Measurements from ENCODE around the gene TRPM5. TPM values are rescaled to one million over a fixed set of nuclear protein-coding genes. Genes with fewer than 3 reads are reported as not detected.
A peak's percentile ranks its signal among the peaks of the same experiment; 100 is the strongest.

The TRPM5 gene
- total RNA-seq, 2 experiments from 2014 or later: not detected

DNA sequence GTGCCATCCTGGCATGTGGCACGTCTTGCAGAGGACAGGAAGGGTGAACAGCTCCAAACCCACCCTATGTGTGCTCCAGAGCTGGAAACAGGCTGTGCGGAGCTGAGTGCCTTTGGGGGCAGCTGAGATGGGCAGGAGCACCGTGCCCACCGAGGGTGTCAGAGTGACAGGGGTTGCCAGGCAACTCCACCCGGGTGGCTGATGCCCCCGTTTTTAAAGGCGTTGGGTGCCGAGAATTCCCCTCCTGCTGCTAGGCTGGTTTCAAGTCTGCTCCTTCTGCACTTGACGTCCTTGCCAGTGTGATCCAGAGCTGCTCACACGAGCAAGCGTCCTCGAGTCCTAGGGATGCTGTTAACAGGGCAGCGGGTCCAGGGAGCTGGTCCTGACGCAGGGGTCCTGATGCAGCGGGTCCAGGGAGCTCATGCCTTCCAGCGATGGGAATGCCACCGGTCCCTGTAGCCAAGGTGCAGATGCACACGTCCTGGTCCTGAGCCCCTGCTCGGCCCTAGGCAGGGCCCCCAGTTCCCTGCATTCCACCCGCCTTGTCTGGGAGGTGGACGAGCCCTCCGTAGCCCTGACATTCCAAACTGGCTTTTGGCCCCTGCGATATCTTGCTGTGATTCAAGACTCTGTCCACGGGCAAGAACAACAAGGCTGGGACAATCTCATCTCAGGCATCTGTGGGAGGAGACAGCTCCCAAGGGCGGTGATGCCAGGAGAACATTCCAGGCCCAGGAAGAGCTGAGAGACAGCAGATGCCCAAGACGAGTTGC is 5.4 kb upstream of the TRPM5 start:
- TF ChIP-seq, protein P1, sequence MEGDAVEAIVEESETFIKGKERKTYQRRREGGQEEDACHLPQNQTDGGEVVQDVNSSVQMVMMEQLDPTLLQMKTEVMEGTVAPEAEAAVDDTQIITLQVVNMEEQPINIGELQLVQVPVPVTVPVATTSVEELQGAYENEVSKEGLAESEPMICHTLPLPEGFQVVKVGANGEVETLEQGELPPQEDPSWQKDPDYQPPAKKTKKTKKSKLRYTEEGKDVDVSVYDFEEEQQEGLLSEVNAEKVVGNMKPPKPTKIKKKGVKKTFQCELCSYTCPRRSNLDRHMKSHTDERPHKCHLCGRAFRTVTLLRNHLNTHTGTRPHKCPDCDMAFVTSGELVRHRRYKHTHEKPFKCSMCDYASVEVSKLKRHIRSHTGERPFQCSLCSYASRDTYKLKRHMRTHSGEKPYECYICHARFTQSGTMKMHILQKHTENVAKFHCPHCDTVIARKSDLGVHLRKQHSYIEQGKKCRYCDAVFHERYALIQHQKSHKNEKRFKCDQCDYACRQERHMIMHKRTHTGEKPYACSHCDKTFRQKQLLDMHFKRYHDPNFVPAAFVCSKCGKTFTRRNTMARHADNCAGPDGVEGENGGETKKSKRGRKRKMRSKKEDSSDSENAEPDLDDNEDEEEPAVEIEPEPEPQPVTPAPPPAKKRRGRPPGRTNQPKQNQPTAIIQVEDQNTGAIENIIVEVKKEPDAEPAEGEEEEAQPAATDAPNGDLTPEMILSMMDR (IDR thresholded peaks at IDR 0.05): no peak
- intact Hi-C loops (cut with micrococcal nuclease): no loop called here
- Mint-ChIP-seq H3K36me3 (ENCODE audit: low read depth) (peaks cover 3% of the 10 kb centered on the region), H3K27me3 (no peaks in the 10 kb centered on the region), H3K4me3 (no peak overlapping the region), H3K9me3 (no peaks in the 10 kb centered on the region), H3K4me1 (ENCODE audit: low read depth) (peaks cover 18% of the 10 kb centered on the region), H3K27ac (no peak overlapping the region)
- ChIA-PET CTCF (interaction anchor here (1.0 to 6.9 kb wide), 2 partner anchors 10 to 82 kb away, joined by 4 to 46 read pairs; no protein-coding TSS in a partner anchor), POLR2A (interaction anchor here (1.2 kb wide), 1 partner anchor 10 kb away, joined by 3 read pairs; no protein-coding TSS in a partner anchor)
- DNase-seq (no peak), ATAC-seq (no peak)

DNA sequence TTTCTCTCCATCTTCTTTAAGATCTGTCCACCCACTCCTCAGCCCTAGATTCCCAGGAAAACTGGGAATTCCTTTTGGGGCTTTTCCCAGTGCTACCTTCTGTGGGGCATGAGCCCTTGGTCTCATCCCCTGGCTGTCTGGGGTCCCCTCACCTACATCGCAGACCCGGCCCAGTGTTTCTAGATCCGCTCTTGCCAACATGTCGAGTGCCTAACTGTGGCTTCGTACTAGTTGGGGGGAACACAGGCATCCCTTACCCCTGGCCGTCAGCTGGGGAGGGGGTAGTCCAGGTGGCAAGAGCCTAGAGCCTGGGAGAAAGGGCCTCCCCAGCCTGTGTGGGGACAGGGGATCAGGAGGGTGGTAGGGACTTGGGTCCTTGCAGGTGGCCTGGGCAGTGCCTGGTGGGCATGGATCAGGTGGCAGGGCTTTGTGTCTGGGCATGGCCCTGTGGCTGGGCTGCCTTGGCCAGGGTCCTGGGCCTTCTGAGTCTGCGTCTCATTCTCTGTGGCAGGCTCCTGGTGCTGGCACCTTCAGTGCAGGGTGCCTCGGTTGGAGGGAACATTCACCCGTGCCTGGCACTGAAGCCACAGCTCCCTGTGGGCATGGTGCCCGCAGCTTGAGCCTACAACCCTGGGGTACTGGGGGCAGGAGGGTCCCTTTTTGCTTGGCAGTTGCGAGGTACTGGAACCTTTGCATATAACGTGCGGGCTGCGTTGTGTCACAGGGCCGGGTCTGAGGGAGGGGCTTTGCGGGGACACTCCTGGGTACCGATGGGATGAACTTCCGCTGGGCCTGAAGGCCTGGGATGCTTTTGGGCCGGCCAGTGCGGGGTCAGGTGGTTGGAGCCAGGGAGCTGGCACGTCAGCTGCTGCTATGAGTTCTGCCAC is 4.6 kb upstream of the TRPM5 start:
- peaks cover 3% of the 10 kb centered on the region for H3K36me3 Mint-ChIP-seq (ENCODE audit: low read depth)
- H3K27me3 Mint-ChIP-seq: no peaks in the 10 kb centered on the region
- TF ChIP-seq, protein P1 (IDR thresholded peaks at IDR 0.05): no peak
- DNase-seq: no peak
- no peak for ATAC-seq
- no peaks in the 10 kb centered on the region for H3K9me3 Mint-ChIP-seq
- intact Hi-C loops (cut with micrococcal nuclease): no loop called here
- ChIA-PET POLR2A (interaction anchor here (1.2 kb wide), 1 partner anchor 11 kb away, joined by 3 read pairs; no protein-coding TSS in a partner anchor), CTCF (interaction anchor here (1.0 to 6.9 kb wide), 2 partner anchors 10 to 83 kb away, joined by 4 to 46 read pairs; no protein-coding TSS in a partner anchor)
- no peak overlapping the region for H3K27ac Mint-ChIP-seq
- no peak overlapping the region for H3K4me3 Mint-ChIP-seq
- H3K4me1 Mint-ChIP-seq (ENCODE audit: low read depth): peaks cover 18% of the 10 kb centered on the region

GRCh38 chr11:2447951-2448650 is 3.8 kb upstream of the TRPM5 start:
- no peak overlapping the region for H3K27ac Mint-ChIP-seq
- intact Hi-C loops (cut with micrococcal nuclease): no loop called here

GRCh38 chr11:2447253-2447950 is 3.1 kb upstream of the TRPM5 start:
- intact Hi-C loops (cut with micrococcal nuclease): no loop called here
- TF ChIP-seq, protein P1 (IDR thresholded peaks at IDR 0.05): no peak
- Mint-ChIP-seq H3K4me1 (ENCODE audit: low read depth) (peaks cover 30% of the 10 kb centered on the region), H3K9me3 (no peaks in the 10 kb centered on the region), H3K27ac (peak overlapping the region; percentile 72), H3K27me3 (no peaks in the 10 kb centered on the region), H3K4me3 (peak overlapping the region; percentile 91), H3K36me3 (ENCODE audit: low read depth) (no peaks in the 10 kb centered on the region)
- CTCF ChIA-PET: interaction anchor here (0.9 to 6.9 kb wide), 2 partner anchors 29 to 85 kb away, joined by 3 to 46 read pairs; no protein-coding TSS in a partner anchor
- DNase-seq (no peak), ATAC-seq (no peak)
- POLR2A ChIA-PET: no interaction called here

More at GRCh38 chr11:2447951-2448650, 3.8 kb upstream of the TRPM5 start:
- H3K9me3 Mint-ChIP-seq: no peaks in the 10 kb centered on the region
- no peak for DNase-seq
- TF ChIP-seq, protein P1 (IDR thresholded peaks at IDR 0.05): no peak
- peaks cover 23% of the 10 kb centered on the region for H3K4me1 Mint-ChIP-seq (ENCODE audit: low read depth)
- ChIA-PET POLR2A (no interaction called here), CTCF (interaction anchor here (6.9 kb wide), 1 partner anchor 84 kb away, joined by 46 read pairs; no protein-coding TSS in a partner anchor)
- no peak overlapping the region for H3K4me3 Mint-ChIP-seq
- H3K27me3 Mint-ChIP-seq: no peaks in the 10 kb centered on the region
- ATAC-seq: no peak
- H3K36me3 Mint-ChIP-seq (ENCODE audit: low read depth): peaks cover 3% of the 10 kb centered on the region

Measured in activated CD8-positive, alpha-beta T cell treated with anti-CD3 and anti-CD28 coated beads for 36 hours (primary cell).